HG03565 (cell line): Measurements from ENCODE around the gene KCNG2.

ENCODE experiments used
- ATAC-seq: cut with Tn5 transposase; IDR thresholded peaks from one replicate; pipeline ENCODE4 v1.9.1; 2021; ENCODE audit warnings: mild to moderate bottlenecking, moderate library complexity; ENCODE audit not compliant: unreplicated experiment

Gene KCNG2

GRCh38 chr18:79784071-79784913 lies 13.4 kb upstream of the KCNG2 start:
- no peak for ATAC-seq

GRCh38 chr18:79784965-79785770 lies 12.6 kb upstream of the KCNG2 start:
- no peak for ATAC-seq

- no peak for ATAC-seq
These were observed 11.9 kb upstream of the KCNG2 start for GRCh38 chr18:79785831-79786230.

- ATAC-seq = no peak
These were observed 11.4 kb upstream of the KCNG2 start for GRCh38 chr18:79786304-79786703.

- no peak for ATAC-seq
These were observed 10.8 kb upstream of the KCNG2 start for GRCh38 chr18:79786786-79787526.

GRCh38 chr18:79787527-79787864 lies 10.2 kb upstream of the KCNG2 start:
- ATAC-seq = no peak

GRCh38 chr18:79787865-79788733 lies 9.6 kb upstream of the KCNG2 start:
- no peak for ATAC-seq

- ATAC-seq = no peak
These were observed 9.0 kb upstream of the KCNG2 start for GRCh38 chr18:79788734-79789085.

- ATAC-seq = no peak
These were observed 8.4 kb upstream of the KCNG2 start for GRCh38 chr18:79789091-79789891.

GRCh38 chr18:79789901-79790890 lies 7.5 kb upstream of the KCNG2 start:
- ATAC-seq = no peak

- ATAC-seq = no peak
These were observed 6.5 kb upstream of the KCNG2 start for GRCh38 chr18:79790996-79791972.

GRCh38 chr18:79792096-79792987 lies 5.4 kb upstream of the KCNG2 start:
- no peak for ATAC-seq

- ATAC-seq = no peak
These were observed 4.8 kb upstream of the KCNG2 start for GRCh38 chr18:79792988-79793355.

GRCh38 chr18:79794846-79795245 lies 2.9 kb upstream of the KCNG2 start:
- no peak for ATAC-seq

GRCh38 chr18:79795446-79795845 lies 2.3 kb upstream of the KCNG2 start:
- ATAC-seq = no peak

- ATAC-seq = no peak
These were observed 1.7 kb upstream of the KCNG2 start for GRCh38 chr18:79796016-79796415.
